Measurements from ENCODE around the gene CCDC186. TPM values are rescaled to one million over a fixed set of nuclear protein-coding genes. Genes with fewer than 3 reads are reported as not detected.
A peak's percentile ranks its signal among the peaks of the same experiment; 100 is the strongest.

Gene CCDC186
- total RNA-seq, 1 donor from 2014 or later: 39.2 TPM

DNA sequence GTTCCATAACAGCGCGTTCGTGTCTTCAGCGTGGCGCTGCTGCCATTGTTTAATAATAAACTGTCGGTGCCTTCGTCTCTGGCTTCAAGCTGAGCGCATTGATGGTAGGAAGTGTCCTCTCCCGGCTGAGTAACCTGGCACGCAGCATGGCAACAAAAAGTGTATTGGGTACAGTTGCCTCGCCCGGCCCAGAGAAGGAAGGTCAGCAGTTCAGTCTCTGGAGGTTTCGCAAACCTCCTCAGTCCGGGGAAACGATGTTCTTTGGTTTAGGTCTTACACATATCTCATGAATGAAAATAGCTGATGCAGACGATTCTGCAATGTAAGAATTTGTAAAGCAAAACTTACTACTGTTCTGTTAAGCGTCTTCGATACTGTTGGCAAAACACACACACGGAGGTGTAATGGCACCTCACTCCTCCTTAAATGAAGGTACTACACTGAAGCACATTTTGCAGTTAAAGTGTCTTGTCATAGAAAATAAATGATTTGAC, 739 bp upstream of the CCDC186 start:
- peaks cover 32% of the 10 kb centered on the region for H3K4me1 Mint-ChIP-seq
- DNase-seq (ENCODE audit: low spot score in 2 of 2, unreplicated experiment in 2 of 2): no peak
- TF ChIP-seq, protein P1, sequence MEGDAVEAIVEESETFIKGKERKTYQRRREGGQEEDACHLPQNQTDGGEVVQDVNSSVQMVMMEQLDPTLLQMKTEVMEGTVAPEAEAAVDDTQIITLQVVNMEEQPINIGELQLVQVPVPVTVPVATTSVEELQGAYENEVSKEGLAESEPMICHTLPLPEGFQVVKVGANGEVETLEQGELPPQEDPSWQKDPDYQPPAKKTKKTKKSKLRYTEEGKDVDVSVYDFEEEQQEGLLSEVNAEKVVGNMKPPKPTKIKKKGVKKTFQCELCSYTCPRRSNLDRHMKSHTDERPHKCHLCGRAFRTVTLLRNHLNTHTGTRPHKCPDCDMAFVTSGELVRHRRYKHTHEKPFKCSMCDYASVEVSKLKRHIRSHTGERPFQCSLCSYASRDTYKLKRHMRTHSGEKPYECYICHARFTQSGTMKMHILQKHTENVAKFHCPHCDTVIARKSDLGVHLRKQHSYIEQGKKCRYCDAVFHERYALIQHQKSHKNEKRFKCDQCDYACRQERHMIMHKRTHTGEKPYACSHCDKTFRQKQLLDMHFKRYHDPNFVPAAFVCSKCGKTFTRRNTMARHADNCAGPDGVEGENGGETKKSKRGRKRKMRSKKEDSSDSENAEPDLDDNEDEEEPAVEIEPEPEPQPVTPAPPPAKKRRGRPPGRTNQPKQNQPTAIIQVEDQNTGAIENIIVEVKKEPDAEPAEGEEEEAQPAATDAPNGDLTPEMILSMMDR (IDR thresholded peaks at IDR 0.05; ENCODE audit: unreplicated experiment): no peak
- H3K36me3 Mint-ChIP-seq: no peaks in the 10 kb centered on the region
- H3K9me3 Mint-ChIP-seq: no peaks in the 10 kb centered on the region
- H3K27ac Mint-ChIP-seq: peak overlapping the region; percentile 96
- no peaks in the 10 kb centered on the region for H3K27me3 Mint-ChIP-seq (ENCODE audit: low read depth)
- H3K4me3 Mint-ChIP-seq: peak overlapping the region; percentile 99

DNA sequence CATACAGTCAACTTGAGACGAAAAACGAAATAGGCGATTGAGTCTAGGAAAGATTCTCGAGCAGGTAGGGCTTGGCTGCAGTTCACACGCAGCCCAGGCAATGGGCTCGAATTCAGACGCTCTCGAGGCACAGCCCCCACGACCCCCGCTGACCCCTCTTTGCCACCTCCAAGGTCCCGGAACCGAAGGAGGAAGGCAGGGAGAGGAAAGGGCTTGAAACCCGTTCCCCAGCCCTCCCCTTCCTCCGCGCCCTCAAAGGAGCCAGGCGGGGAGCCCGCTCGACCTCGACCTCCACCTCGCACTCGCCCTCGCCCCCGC, 441 bp downstream of the CCDC186 start:
- Mint-ChIP-seq H3K36me3 (peaks cover 4% of the 10 kb centered on the region), H3K4me3 (peak overlapping the region; percentile 99), H3K4me1 (peaks cover 34% of the 10 kb centered on the region), H3K27ac (peak overlapping the region; percentile 99), H3K9me3 (peaks cover 4% of the 10 kb centered on the region), H3K27me3 (ENCODE audit: low read depth) (no peaks in the 10 kb centered on the region)
- no peak for DNase-seq (ENCODE audit: low spot score in 2 of 2, unreplicated experiment in 2 of 2)
- TF ChIP-seq, protein P1 (IDR thresholded peaks at IDR 0.05; ENCODE audit: unreplicated experiment): no peak

DNA sequence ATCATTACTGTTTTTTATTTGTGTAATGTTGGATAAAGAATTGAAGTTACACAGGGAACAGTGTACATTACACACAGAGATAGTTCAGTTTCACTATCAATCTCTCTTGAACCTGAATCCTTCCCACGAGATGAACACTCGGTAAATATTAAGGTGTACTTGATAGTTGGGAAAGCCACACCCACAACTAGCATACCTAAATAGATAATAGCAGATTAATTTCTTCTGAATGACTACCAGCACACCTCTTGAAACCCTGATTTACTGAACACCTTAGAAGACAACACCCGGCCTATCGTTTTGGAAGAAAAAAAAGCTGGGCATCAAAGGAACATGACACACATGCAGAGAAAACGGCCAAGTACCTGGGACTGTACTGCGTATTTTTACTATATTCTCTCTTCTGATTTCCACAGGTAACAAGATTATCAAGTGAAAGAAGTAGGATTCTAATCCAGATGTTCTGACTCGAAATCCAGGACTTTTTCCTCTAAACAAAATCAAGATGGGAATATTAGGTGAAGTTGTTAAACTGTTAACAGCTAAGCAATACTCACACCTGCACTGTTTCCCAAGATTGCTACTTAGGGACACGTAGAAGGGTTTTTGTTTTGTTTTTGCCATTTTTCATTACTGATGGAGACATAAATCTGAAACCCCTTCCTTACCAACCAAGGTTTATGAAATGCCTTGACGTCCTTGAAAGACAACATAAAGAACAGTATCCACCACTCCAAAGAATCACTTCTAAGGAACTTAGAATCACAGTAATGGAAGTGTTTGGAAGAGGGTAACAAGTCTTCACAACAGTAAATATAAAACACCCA, 1.0 kb downstream of the CCDC186 start:
- Mint-ChIP-seq H3K27me3 (ENCODE audit: low read depth) (no peaks in the 10 kb centered on the region), H3K4me3 (peak overlapping the region; percentile 99), H3K9me3 (peaks cover 7% of the 10 kb centered on the region), H3K4me1 (peaks cover 35% of the 10 kb centered on the region), H3K36me3 (peaks cover 8% of the 10 kb centered on the region), H3K27ac (peak overlapping the region; percentile 99)
- no peak for DNase-seq (ENCODE audit: low spot score in 2 of 2, unreplicated experiment in 2 of 2)
- TF ChIP-seq, protein P1 (IDR thresholded peaks at IDR 0.05; ENCODE audit: unreplicated experiment): no peak

DNA sequence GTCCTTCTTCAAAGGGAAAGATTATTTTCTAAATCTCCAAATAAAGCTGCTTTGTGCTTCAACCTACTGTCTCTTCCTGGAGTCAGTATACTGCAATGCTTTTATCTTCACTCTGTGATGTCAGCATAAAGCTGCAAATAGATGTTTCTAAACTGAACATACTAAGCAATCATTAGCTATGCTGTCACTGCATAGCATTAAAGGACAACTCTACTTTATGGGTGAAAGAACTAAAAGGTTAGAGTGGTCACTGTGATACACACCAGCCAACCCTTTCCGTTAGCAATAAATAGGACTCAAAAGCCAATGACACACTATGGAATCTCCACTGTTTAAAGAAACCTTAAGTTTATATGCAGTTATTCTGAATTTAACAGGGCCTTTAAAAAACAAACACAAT, 1.8 kb downstream of the CCDC186 start:
- Mint-ChIP-seq H3K27me3 (ENCODE audit: low read depth) (no peaks in the 10 kb centered on the region), H3K4me1 (peaks cover 38% of the 10 kb centered on the region), H3K36me3 (peaks cover 11% of the 10 kb centered on the region), H3K27ac (peak overlapping the region; percentile 99), H3K9me3 (peaks cover 10% of the 10 kb centered on the region), H3K4me3 (peak overlapping the region; percentile 99)
- no peak for DNase-seq (ENCODE audit: low spot score in 2 of 2, unreplicated experiment in 2 of 2)
- TF ChIP-seq, protein P1 (IDR thresholded peaks at IDR 0.05; ENCODE audit: unreplicated experiment): no peak

DNA sequence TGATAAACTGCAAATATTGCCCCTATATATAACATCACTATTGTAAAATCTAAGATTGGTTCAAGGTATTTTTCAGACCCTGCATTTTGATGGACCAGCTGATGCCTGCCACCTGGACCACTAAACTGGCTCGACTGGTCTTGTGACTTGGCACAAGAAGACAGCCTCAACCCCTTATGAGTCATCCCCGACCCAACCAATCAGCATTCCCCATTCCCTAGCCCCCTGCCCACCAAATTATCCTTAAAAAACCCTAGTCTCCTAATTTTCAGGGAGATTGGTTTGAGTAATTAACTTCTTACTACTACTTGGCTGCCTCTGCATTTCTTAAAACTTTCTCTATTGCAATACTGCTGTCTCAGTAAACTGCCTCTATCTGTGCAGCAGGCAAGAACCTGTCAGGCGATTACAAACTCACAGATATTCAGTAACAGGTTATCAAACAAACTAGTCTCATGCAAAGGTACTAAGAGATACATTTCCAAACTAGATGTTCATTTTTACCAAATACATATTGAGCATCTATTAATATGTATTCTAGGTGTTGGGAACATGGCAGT, 5.5 kb downstream of the CCDC186 start:
- H3K9me3 Mint-ChIP-seq: peaks cover 11% of the 10 kb centered on the region
- no peak for DNase-seq (ENCODE audit: low spot score in 2 of 2, unreplicated experiment in 2 of 2)
- TF ChIP-seq, protein P1 (IDR thresholded peaks at IDR 0.05; ENCODE audit: unreplicated experiment): no peak
- H3K27ac Mint-ChIP-seq: peak overlapping the region; percentile 60
- peaks cover 60% of the 10 kb centered on the region for H3K4me1 Mint-ChIP-seq
- H3K4me3 Mint-ChIP-seq: no peak overlapping the region
- H3K36me3 Mint-ChIP-seq: peaks cover 11% of the 10 kb centered on the region
- H3K27me3 Mint-ChIP-seq (ENCODE audit: low read depth): no peaks in the 10 kb centered on the region

All from mesothelial cell of epicardium (in vitro differentiated cells).